HG02973 (cell line): ENCODE results near the gene OR4D1.

Experiments used
- ATAC-seq: cut with Tn5 transposase; IDR thresholded peaks from one replicate; pipeline ENCODE4 v1.9.1; 2021; ENCODE audit warnings: moderate library complexity; ENCODE audit not compliant: unreplicated experiment

The OR4D1 gene

DNA sequence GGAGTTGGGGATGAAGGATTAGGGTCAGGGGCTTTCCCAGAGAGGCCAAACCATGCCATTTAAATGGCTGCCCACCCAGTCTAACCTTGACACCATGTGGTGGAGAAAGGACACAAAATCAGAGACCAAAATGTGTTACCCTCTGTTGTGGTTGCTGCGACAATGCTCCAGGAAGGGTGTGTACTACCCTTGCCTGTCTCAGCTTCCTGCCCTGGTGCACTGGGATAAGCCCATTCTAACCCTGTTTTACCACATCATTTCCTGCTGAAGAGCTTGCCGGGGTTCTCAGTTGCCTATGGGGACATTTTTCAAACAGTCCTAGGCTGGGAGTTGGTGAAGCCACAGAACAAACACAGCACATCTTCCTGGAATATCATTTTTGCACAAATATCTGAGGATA is 4.9 kb downstream of the OR4D1 start:
- no peak for ATAC-seq

DNA sequence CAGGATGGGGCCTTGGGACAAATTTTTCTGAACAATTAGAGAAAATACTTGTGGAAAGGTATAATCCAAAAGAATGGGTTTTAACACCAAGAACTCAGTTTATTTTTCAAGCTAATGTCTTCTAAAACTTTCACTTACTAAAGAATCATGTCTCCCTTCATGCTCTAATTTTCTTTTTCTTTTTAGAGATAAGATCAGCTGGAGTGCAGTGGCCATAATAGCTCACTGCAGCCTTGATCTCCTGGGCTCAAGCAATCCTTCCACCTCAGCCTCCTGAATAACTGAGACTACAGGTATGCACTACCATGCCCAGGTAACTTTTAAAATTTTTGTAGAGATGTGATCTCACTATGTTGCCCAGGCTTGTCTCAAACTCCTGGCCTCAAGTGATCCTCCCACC is 5.5 kb downstream of the OR4D1 start:
- no peak for ATAC-seq

DNA sequence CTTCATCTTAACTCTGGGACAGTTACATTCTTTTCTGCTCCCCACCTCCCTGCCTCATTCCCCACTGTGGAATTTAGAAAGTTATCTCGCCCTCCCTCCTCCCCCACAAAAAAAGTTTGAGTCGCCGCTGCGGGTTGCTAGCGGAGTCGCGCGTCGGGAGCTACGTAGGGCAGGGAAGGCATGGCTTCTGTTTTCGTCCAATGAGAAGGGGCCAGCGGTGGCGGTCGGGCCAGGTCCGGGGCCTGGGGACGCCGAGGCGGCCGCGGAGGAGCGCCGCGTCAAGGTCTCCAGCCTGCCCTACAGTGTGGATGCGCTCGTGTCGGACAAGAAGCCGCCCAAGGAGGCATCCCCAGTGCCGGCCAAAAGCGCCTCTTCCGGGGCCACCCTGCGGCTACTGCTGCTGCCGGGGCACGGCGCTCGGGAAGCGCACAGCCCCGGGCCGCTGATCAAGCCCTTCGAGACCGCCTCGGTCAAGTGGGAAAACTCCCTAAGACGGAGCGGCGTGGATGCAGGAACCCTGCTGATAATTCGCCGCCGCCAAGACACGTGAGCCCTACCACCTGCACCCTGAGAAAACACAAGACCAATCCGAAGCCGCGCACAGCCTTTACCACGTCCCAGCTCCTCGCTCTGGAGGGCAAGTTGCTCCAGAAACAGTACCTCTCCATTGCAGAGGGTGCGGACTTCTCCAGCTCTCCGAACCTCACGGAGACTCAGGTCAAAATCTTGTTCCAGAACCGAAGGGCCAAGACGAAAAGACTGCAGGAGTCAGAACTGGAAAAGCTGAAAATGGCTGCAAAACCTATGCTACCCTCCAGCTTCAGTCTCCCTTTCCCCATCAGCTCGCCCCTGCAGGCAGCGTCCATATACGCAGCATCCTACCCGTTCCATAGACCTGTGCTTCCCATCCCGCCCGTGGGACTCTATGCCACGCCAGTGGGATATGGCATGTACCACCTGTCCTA is 8.9 kb downstream of the OR4D1 start:
- ATAC-seq: no peak

DNA sequence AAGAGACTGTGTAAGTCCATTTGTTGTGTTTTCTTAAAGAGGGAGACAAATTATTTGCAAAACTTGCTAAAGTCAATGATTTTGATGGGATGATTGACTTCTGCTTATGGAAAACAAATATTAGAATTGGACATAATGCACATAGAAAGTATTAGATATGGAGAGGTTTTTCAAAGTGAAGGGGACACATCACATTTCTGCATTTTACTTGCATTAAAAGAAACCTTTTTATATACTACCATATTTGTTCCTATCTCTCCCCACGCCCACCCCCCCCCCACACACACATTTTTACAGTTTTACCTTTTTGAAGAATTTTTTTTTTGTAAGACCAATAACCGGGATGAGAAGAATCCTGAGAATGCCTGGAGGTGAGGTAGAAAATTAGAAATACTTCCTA is 10.0 kb downstream of the OR4D1 start:
- ATAC-seq: no peak

DNA sequence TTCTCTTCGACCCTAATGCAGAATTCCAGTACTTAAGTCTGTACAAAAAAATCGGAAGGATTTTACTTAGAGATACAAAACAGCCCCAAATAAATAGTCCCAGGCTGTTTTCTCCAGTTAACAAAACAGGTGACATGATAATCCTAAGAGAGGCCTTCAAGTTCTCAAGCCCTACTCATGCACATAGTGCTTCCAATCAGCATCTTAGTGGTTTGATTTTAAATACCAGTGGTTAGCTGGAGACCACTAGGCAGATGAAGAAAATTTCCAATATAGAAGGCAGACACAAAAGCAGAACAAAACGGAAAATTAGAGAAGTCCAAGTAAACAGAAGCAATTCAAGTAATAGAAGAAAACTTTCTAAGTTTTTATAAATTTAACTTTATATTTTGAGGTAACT is 13.4 kb downstream of the OR4D1 start:
- no peak for ATAC-seq

DNA sequence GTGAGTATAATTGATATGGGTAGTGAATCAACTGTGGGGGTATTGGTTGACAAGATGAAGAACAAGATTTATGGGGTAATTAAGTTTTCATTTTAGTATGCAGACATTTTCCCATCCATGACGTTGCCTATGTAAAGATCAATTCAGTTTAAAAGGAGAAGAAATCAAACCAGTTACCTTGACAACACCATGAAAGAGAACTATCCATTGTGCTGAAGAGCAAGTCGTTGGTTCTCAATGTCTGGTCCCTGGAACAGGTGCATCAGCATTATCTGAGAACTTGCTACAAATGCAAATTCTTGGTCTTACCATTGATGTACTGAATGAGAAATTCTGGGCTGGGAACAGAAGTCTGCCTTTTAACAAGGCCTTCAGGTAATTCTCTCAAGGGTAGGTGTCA is 17.8 kb downstream of the OR4D1 start:
- no peak for ATAC-seq

DNA sequence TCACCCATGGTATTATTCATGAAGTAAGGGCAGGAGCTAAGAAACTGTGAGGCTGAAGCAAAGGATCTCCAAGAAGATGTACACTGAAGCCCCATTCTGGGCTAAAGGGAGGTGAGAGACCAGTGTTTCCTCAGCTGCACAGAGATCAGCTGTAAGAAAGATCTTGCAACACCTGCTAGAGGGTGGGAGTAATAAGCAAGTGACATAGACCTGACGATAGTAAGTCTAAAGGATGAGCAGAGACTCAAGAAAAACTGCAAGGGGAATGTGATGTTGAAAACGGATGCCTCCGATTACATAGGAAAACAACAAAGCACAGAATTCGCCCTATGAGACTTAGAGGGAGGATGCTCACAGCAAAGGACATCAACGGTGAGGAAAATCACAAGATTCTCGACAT is 18.5 kb downstream of the OR4D1 start, which contains the start of gene OR4D2:
TSS of gene OR4D2 (plus strand) at position 301 of the 400 bp plus-strand sequence. CDS start 2,674 bp downstream, outside the sequence.
- ATAC-seq: no peak

DNA sequence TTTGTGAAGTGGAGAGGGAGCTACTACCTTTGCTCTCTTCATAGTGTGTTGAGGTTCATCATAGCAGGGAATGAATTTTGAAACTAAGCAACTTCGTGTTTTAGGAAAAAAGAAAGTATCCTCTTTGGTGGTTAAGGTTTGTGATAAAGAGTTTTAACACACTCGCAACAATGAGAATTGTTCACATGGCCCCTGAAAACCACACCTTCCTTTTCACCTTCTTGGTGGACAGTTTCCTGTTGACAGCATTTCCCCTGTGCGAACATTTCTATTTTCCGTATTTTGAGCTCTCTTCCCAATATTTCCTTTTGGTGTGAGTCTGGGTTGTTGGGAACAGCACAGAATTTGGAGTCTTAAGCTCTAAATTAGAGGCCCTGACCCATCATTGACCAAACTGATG is 22.4 kb downstream of the OR4D1 start:
- no peak for ATAC-seq

DNA sequence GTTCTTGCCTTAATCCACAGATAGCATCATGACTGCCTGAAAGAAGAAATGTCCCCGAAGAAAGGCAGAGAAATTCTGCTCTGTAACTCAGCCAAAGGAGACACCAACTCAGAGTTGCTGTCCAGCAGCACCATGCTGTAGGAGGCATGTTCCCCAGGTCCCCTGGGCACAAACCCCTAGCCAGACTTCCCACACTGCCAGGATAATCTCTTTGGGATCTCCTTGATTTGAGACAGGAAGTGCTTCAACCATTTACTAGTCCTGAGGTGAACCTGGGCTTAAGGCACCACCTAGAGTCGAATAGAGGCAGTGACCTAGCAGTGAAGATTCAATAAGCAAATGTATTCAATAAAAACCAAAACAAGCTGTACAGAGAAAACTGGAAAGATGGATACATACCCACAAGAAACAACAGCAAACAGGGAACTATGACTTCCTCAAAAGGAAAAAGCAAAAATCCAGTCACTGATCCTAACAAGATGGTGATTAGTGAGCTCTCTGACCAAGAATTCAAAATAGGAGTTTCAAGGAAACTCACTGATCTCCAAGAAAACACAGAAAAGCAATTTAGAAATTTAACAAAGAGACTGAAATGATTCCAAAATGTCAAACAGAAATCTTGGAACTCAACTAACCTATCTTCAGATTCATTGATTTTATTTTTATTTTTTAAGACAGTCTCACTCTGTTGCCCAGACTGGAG is 24.3 kb downstream of the OR4D1 start:
- no peak for ATAC-seq

DNA sequence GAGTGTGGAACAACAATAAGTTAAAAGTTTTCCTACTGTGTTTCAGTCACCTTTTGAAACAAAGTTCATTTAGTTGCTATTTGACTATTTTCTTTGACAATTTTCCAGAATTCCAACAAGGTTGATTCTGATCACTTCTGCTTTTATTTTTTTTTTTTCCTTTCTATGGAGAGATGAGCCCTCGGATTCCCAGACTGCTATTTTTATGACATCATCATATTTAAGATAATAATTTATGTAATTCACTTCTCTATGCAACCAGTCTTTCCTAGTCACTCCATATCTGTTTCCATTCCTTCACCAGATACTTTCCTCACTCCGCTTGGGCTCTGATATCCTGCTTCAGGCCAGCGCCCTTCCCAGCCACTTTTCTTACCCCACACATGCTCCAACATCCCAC is 26.7 kb downstream of the OR4D1 start:
- ATAC-seq: no peak

DNA sequence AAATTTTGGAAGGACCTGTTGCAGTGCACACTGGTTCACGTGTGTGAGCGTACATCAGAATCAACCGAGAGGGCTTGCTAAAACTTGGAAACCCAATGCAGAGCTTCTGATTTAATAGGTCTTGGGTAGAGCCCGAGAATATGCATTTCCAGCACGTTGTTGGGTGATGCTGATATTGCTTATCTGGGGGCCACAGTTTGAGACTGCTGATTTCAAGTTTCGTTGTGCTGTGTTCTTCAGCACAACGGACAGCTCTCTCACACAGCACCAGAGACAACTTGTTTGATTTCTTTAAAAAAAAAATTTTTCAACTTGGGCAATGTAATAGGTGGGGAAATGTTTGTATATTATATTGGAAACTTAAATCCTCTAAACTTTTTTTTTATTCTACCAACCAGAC is 28.0 kb downstream of the OR4D1 start:
- ATAC-seq: no peak

DNA sequence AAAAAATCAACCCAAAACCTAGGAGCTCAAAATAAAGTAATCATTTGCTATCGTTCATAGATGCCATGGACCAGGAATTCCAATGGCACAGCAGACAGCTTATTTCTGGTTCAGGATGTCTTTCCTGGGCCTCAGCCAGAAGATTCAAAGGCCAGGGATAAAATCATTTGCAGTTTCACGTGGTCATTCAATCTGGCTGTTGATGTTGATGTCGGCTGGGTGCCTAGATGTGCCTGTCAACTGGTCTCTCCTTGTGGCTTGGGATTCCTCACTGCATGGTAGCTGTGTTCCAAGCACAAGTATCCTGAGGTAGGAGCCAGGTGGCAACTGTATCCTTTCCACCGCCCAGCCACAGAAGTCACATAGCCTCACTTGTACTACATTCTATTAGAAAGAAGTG is 33.6 kb downstream of the OR4D1 start:
- ATAC-seq: no peak

DNA sequence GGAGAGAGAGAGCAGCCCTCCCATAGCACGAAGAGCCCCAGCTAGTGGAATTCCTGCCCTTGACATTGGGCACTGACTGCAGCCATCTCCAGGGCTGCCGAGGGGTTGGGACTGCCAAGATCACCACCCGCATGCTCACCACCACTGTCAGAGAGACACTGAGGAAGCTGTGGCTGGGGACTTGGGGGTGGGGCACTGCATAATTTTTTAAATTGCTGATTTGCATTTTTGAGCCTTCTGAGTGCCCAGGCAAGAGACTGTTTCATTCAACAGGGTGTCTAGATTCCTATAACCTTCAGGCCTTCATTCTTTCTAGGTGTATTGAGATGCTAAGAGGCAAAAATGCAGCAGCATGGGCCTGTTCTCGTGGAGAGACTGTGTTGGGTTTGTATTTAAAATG is 35.3 kb downstream of the OR4D1 start:
- ATAC-seq: no peak

DNA sequence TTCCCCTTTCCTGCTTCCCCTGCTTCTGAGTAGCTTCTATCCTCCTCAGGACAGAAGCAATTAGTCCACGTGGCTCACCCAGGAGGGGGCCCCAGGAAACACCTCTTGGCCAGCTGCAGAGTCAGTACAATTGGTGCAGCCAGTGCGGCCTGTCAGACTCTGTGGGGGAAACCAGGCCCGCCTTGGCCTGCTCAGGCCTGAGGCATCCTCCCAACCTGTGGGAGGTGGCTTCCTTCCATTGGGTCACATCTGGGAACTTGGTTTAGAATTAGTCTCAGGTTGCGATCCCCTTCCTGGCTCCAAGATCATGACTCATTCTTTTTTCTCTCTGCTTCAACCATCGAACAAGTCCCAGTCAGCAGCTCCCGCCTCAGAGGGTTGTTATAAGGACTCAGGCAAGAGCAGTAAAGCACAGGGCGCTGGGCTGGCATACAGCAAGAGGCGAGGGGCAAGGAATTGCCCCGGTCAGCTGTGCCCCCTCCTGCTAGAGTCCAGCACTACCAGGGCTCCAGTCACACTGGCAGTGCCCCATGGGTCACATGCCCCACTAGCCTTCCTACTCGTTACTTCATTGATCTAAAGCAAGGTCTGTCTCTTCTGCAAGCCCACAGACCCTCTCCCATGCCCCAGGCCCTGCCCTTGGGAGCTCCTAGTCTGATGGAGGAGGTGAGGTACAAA is 36.3 kb downstream of the OR4D1 start:
- no peak for ATAC-seq

DNA sequence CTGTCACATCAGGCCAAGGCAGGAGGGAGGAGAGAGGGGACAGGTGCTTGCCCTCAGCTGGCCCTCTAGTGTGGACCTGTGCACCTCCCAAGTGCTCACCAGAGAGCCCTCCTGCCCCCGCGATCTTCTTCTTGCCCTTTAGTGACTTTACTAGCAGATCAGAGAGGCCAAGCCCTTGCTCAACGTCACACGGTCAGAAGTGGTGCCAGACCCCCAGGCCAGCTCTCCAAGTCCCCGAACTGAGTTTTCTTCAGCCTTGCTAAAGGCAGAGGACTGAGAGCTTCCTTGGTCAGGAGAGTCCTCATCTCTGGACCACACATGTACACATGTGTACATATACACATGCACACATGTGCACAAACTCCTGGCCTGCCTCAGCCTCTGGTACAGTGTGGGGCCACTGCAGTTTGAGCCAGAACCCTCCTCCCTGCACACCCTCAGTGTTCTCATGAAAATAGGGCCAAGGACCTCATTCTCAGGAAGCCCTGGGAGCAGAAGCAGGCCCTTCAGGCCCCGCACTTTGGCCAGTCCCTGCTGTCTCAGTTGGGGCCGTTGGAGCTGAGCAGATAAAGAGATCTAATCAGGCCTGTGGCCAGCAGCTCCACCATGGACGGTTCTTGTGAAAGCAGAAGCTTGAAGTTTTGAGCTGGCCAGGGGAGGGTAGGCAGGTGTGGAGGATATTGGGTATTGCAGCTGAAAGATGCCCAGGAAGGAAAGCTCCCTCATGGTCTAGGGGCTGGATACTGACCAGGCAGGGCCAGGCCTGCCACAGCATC is 37.0 kb downstream of the OR4D1 start:
- no peak for ATAC-seq

DNA sequence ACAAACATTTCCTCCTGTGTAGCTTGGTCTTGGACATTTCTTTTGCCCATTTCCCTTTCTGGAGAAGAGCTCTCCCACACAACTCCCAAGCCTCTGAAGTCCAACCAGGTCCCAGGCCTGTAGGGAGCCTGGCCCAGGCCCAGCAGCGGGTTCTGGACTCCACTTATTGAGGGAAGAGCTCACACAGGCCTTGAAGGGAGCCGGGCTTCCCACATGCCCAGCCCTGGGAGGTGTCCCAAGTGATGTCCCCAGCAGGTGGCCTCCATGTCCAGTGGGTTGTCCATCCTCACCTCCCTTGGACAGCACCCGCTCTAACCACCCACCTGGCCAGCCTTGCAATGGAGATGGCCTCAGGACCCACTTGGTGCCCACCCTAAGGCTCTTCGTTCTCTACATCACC is 38.4 kb downstream of the OR4D1 start:
- ATAC-seq: no peak

DNA sequence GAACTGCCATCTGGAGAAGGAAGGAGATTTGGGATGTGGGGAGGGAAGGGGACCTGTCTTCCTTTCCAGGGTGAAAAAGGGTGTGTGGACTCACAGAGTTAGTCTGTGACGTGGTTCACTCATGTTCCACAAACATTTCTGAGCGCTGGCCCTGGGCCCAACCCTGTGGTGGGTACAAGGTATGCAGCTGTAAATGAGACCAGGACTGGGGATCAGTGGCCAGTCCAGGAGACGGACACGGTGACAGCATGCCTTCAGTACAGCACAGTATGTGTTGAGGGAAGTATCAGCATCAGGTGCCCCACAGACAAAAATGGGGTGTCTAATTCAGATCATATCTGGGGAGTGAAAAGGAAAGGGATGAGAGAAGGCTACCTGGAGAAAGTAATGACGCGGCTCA is 38.9 kb downstream of the OR4D1 start:
- ATAC-seq: no peak

DNA sequence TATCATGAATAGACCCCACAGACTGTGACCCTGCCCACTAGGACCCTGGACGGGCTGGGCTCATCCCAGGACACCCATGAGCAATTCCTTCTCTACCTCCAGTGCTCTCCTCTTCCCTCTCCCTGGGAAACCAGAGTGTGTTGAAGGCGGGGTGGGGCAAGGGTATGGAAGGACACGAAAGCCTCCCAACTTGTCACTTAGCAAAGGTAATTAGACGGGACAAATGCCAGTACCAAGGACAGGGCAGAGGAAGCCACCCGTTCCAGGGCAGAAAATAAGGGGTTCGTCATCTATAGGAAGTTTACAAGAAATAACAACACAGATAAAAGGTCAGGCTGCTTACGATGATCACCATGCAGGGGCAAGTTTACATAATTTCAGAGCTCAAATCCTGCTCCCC is 39.5 kb downstream of the OR4D1 start:
- no peak for ATAC-seq

DNA sequence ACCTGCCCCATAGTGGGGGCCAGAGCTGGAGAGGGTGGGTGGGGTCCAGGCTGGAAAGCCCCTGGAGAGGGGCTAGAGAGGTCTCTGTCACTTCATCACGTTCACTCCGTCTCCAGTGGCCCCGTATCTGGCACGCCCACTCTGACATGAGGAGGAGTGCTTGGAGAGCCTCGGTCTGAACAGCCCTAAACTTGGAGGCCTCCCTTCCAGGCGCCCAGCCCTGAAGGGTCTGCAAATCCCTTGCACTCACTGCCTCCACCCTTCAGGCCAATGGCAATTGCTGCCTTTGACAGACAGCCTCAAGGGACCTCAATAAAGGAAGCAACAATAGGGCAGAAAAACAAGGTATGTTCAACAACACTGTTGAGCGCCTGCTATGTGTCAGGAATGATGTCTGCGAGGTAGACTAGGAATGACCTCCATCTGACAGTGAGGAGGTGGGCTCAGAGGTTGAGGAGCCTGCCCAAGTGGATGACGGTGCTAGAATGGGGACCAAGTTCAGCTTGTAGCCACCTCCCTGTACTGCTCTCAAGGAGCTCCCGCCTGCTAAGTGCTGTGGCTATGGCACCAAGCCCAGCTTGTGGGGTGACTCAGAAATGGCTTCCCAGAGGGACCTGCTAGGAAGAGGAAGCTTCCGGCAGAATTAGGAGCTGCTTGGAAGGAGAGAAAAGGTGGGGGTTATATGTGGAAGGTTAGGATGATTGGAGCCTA is 41.4 kb downstream of the OR4D1 start:
- ATAC-seq: no peak

DNA sequence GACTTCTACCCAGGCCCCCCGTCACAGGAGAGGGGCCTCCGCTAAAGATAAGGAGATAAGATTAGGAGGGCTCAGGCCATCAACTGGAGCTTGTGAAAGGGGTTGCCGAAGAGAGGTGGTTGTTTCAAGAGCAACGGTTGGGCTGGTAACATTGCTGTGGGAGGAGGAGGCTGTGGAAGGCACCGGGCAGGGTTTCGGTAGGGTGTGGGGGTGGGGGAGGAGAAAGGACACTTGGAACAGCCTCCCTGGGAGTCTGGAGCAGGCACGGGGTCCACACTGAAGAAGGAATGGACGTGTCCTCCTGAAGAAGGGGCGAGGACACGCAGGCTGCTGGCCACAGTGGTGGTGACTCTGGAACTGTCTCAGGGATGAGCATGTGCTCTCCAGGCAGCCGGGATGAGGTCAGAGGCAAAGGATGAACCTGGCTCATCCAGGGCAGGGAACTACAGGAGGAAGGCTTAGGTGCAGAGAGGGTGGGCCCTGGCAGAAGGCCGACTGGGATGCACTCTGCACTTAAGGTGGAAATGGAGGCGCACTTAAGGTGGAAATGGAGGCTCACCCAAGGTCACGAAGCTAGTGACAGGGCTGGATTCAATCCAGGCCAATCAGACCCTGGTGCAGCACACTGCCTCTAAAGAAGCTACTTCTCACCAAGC is 43.2 kb downstream of the OR4D1 start:
- no peak for ATAC-seq
